ENCODE results near the gene PHLPP2.
"Not testable (repeated sequence)": the region's sequence is repeated elsewhere in the genome, so short reads cannot be mapped to it uniquely, and the experiment has no call there.

PHLPP2 gene

GRCh38 chr16:71722801-71723536 lies 1.5 kb downstream of the PHLPP2 start:
- peak; percentile 11 for DNase-seq

GRCh38 chr16:71721066-71721740 lies 3.3 kb downstream of the PHLPP2 start:
- DNase-seq, result no peak

GRCh38 chr16:71712501-71712900 lies 12.0 kb downstream of the PHLPP2 start:
- no peak for DNase-seq

GRCh38 chr16:71711789-71712188 lies 12.7 kb downstream of the PHLPP2 start:
- DNase-seq, result no peak

- no peak for DNase-seq
Measured at GRCh38 chr16:71709229-71709781, 15.2 kb downstream of the PHLPP2 start.

- no peak for DNase-seq
Measured at GRCh38 chr16:71708696-71709095, 15.8 kb downstream of the PHLPP2 start.

GRCh38 chr16:71707199-71707598 lies 17.3 kb downstream of the PHLPP2 start:
- no peak for DNase-seq

GRCh38 chr16:71706046-71706445 lies 18.5 kb downstream of the PHLPP2 start:
- DNase-seq, result no peak

GRCh38 chr16:71703333-71703732 lies 21.2 kb downstream of the PHLPP2 start:
- no peak for DNase-seq

GRCh38 chr16:71700831-71701230 lies 23.7 kb downstream of the PHLPP2 start:
- DNase-seq, result no peak

- no peak for DNase-seq
Measured at GRCh38 chr16:71698491-71698890, 26.0 kb downstream of the PHLPP2 start.

GRCh38 chr16:71693164-71693563 lies 31.3 kb downstream of the PHLPP2 start:
- DNase-seq, result no peak

- no peak for DNase-seq
Measured at GRCh38 chr16:71689901-71690300, 34.6 kb downstream of the PHLPP2 start.

GRCh38 chr16:71687861-71688260 lies 36.6 kb downstream of the PHLPP2 start:
- no peak for DNase-seq

GRCh38 chr16:71684280-71684679 lies 40.2 kb downstream of the PHLPP2 start:
- not testable (repeated sequence) for DNase-seq

GRCh38 chr16:71681360-71681759 lies 43.1 kb downstream of the PHLPP2 start:
- no peak for DNase-seq

GRCh38 chr16:71676236-71676635 lies 48.3 kb downstream of the PHLPP2 start:
- no peak for DNase-seq

GRCh38 chr16:71675380-71675779 lies 49.1 kb downstream of the PHLPP2 start:
- DNase-seq, result no peak

- no peak for DNase-seq
Measured at GRCh38 chr16:71674229-71674628, 50.3 kb downstream of the PHLPP2 start.

GRCh38 chr16:71673582-71673973 lies 50.9 kb downstream of the PHLPP2 start:
- DNase-seq, result no peak

GRCh38 chr16:71672803-71673581 lies 51.5 kb downstream of the PHLPP2 start:
- DNase-seq, result no peak

- DNase-seq, result no peak
Measured at GRCh38 chr16:71672125-71672524, 52.4 kb downstream of the PHLPP2 start.

- DNase-seq, result no peak
Measured at GRCh38 chr16:71671165-71671564, 53.3 kb downstream of the PHLPP2 start.

- no peak for DNase-seq
Measured at GRCh38 chr16:71670537-71670936, 54.0 kb downstream of the PHLPP2 start.

All from DMS79 (cell line).